ENCODE data around the gene CNTN4. TPM values are rescaled to one million over a fixed set of nuclear protein-coding genes. Genes with fewer than 3 reads are reported as not detected.

The CNTN4 gene
- total RNA-seq, 3 donors from 2014 or later, result 6.6 to 16.7 (median 16.7) TPM

DNA sequence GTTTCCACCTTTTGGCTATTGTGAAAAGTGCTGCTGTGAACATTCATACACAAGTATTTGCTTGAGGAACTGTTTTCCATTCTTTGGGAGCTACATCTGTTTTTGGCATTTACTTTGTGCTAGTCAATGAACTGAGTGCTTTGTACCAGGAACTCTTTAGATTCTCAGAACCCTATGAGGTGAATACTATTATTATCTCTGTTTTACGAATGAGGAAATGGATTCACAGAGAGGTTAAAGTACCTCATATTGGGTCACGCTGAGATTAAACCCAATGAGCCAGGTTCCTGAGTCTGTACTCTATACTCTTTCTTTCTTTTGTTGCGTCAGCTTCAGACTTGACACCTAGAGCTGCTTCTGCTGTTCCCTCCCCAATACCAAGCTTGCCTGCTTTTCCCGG is 358.1 kb downstream of the CNTN4 start:
- TF ChIP-seq, protein P1, sequence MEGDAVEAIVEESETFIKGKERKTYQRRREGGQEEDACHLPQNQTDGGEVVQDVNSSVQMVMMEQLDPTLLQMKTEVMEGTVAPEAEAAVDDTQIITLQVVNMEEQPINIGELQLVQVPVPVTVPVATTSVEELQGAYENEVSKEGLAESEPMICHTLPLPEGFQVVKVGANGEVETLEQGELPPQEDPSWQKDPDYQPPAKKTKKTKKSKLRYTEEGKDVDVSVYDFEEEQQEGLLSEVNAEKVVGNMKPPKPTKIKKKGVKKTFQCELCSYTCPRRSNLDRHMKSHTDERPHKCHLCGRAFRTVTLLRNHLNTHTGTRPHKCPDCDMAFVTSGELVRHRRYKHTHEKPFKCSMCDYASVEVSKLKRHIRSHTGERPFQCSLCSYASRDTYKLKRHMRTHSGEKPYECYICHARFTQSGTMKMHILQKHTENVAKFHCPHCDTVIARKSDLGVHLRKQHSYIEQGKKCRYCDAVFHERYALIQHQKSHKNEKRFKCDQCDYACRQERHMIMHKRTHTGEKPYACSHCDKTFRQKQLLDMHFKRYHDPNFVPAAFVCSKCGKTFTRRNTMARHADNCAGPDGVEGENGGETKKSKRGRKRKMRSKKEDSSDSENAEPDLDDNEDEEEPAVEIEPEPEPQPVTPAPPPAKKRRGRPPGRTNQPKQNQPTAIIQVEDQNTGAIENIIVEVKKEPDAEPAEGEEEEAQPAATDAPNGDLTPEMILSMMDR (IDR thresholded peaks at IDR 0.05), result no peak
- TF ChIP-seq POLR2A (IDR thresholded peaks at IDR 0.05), result no peak
- TF ChIP-seq POLR2AphosphoS5 (IDR thresholded peaks at IDR 0.05), result no peak
- H3K27ac ChIP-seq, result no peak overlapping the region
- no peaks in the 10 kb centered on the region for H3K4me1 ChIP-seq
- no peak for DNase-seq (ENCODE audit: low spot score in 2 of 2)
- no peaks in the 10 kb centered on the region for H3K27me3 ChIP-seq
- no peaks in the 10 kb centered on the region for H3K36me3 ChIP-seq
- H3K9me3 ChIP-seq, result no peaks in the 10 kb centered on the region
- no peak overlapping the region for H3K4me3 ChIP-seq
- intact Hi-C loops (cut with DNase I; ENCODE audit: low total_unique reads), result no loop called here

DNA sequence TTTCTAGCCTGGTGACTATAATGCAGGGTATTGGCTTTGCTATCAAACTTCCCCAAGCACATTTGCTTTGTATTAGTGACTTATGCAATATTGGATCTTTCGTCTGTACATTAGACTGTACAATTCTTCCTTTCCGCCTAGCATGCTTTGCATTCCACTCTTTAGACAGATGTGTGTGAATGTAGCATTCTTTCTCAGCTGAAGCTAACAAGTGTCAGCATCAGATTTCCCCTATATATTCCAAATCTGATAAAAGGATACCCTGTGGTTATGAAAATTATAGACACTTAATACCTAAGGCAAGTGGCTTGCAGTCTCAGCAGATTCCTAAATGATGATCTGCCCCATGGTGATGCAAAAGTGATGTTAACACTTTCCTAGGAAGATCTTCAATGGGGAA is 360.1 kb downstream of the CNTN4 start:
- Histone ChIP-seq H3K27ac (no peak overlapping the region), H3K9me3 (no peaks in the 10 kb centered on the region), H3K27me3 (no peaks in the 10 kb centered on the region), H3K4me1 (no peaks in the 10 kb centered on the region), H3K4me3 (no peak overlapping the region), H3K36me3 (no peaks in the 10 kb centered on the region)
- TF ChIP-seq POLR2AphosphoS5 (IDR thresholded peaks at IDR 0.05), result no peak
- TF ChIP-seq, protein P1 (IDR thresholded peaks at IDR 0.05), result no peak
- TF ChIP-seq POLR2A (IDR thresholded peaks at IDR 0.05), result no peak
- intact Hi-C loops (cut with DNase I; ENCODE audit: low total_unique reads), result no loop called here
- DNase-seq (ENCODE audit: low spot score in 2 of 2), result no peak

DNA sequence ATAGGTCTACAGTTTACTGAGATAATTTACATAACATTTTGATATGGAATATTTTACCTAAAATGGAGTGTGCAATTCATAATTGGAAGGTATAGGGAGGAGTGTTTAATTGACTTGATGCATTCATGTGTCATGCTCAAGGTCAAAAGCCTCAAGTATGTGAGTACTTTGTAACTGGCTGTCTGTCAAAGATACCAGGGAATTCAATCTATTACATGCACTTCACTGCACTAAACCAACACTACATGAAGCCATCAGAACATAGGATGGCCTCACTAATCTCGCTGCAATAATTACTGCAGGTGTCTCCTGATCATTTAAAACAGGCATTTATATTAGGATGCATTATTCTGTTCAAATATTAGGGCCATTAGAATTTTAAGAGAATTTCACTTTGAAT is 367.2 kb downstream of the CNTN4 start:
- H3K36me3 ChIP-seq, result no peaks in the 10 kb centered on the region
- H3K27ac ChIP-seq, result no peak overlapping the region
- H3K4me3 ChIP-seq, result no peak overlapping the region
- TF ChIP-seq, protein P1 (IDR thresholded peaks at IDR 0.05), result no peak
- no peak for TF ChIP-seq POLR2AphosphoS5 (IDR thresholded peaks at IDR 0.05)
- TF ChIP-seq POLR2A (IDR thresholded peaks at IDR 0.05), result no peak
- no peaks in the 10 kb centered on the region for H3K27me3 ChIP-seq
- DNase-seq (ENCODE audit: low spot score in 2 of 2), result no peak
- H3K9me3 ChIP-seq, result no peaks in the 10 kb centered on the region
- intact Hi-C loops (cut with DNase I; ENCODE audit: low total_unique reads), result no loop called here
- no peaks in the 10 kb centered on the region for H3K4me1 ChIP-seq

DNA sequence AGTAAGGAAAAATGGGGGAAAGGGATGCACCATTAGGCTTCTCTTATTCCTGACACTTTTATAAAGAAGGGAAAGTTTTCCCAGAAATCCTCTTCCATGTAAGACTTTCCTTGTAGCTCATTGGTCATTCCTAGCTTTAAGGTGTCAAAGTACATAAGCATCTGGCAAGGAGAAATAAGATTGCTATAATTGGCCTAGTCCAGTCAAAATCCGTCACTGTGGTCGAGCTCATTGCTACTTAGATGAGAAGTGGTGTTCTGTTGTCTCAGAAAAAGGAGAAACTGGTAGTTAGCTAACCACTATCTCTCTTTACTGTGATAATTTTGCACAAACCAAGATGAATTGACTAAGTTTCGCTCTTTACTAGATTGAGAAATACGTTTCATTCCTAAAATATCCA is 370.1 kb downstream of the CNTN4 start:
- intact Hi-C loops (cut with DNase I; ENCODE audit: low total_unique reads), result no loop called here
- DNase-seq (ENCODE audit: low spot score in 2 of 2), result no peak
- TF ChIP-seq, protein P1 (IDR thresholded peaks at IDR 0.05), result no peak
- TF ChIP-seq POLR2A (IDR thresholded peaks at IDR 0.05), result no peak
- no peak for TF ChIP-seq POLR2AphosphoS5 (IDR thresholded peaks at IDR 0.05)

DNA sequence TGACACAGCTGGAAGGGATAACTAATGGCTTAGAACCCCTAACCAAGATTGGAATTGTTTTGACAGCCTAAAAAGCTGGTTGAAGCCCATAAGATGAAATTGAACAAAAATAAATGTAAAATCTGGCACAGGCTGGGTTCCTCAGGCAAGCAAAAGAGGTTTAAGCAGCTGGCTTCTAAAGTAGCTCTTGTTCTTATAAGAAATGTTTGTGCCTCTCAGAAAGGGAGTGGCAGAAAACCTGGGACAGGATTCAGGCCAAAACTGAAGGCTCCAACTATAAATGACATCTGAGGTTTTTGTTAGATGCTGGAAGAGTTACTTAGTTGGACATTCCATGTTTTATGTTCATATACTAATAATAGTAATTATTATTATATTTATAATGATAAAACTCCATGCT is 378.3 kb downstream of the CNTN4 start:
- H3K4me1 ChIP-seq, result no peaks in the 10 kb centered on the region
- DNase-seq (ENCODE audit: low spot score in 2 of 2), result no peak
- H3K9me3 ChIP-seq, result no peaks in the 10 kb centered on the region
- intact Hi-C loops (cut with DNase I; ENCODE audit: low total_unique reads), result no loop called here
- no peak overlapping the region for H3K4me3 ChIP-seq
- TF ChIP-seq POLR2AphosphoS5 (IDR thresholded peaks at IDR 0.05), result no peak
- TF ChIP-seq, protein P1 (IDR thresholded peaks at IDR 0.05), result no peak
- no peak for TF ChIP-seq POLR2A (IDR thresholded peaks at IDR 0.05)
- H3K27ac ChIP-seq, result no peak overlapping the region
- H3K27me3 ChIP-seq, result no peaks in the 10 kb centered on the region
- H3K36me3 ChIP-seq, result no peaks in the 10 kb centered on the region

More for the DNA sequence above, 370.1 kb downstream of the CNTN4 start:
- H3K4me1 ChIP-seq, result no peaks in the 10 kb centered on the region
- H3K27me3 ChIP-seq, result no peaks in the 10 kb centered on the region
- H3K27ac ChIP-seq, result no peak overlapping the region
- H3K9me3 ChIP-seq, result no peaks in the 10 kb centered on the region
- no peak overlapping the region for H3K4me3 ChIP-seq
- no peaks in the 10 kb centered on the region for H3K36me3 ChIP-seq

Measured in breast epithelium (tissue), 4 donors.